Muscle layer of duodenum (tissue), 2 donors: ENCODE measurements around the gene SLCO2A1.

Experiments
- H3K27ac ChIP-seq: one replicate; pipeline ENCODE4 v1.7.0; 2013; ENCODE audit warnings: mild to moderate bottlenecking, low read length
- H3K27me3 ChIP-seq: one replicate; pipeline ENCODE4 v1.7.0; 2013; ENCODE audit warnings: low read depth, mild to moderate bottlenecking, control low read depth, low read length
- H3K36me3 ChIP-seq, 2 donors: one replicate each; pipeline ENCODE4 v1.7.0; 2013; ENCODE audit warnings: low read length in 2 of 2, control low read depth in 1 of 2, mild to moderate bottlenecking in 1 of 2; ENCODE audit not compliant: insufficient read depth in 2 of 2, control insufficient read depth in 1 of 2
- H3K4me1 ChIP-seq, 2 donors: one replicate each; pipeline ENCODE4 v1.7.0; 2013; ENCODE audit warnings: low read length in 2 of 2, mild to moderate bottlenecking in 2 of 2, control low read depth in 1 of 2, moderate library complexity in 1 of 2; ENCODE audit not compliant: insufficient read depth in 2 of 2, control insufficient read depth in 1 of 2
- H3K4me3 ChIP-seq, 2 donors: one replicate each; pipeline ENCODE4 v1.7.0; 2013; ENCODE audit warnings: low read length in 2 of 2, low read depth in 1 of 2, mild to moderate bottlenecking in 1 of 2
- H3K9me3 ChIP-seq, 2 donors: one replicate each; pipeline ENCODE4 v1.7.0; 2013; ENCODE audit warnings: low read length in 2 of 2, control low read depth in 1 of 2, mild to moderate bottlenecking in 1 of 2; ENCODE audit not compliant: control insufficient read depth in 1 of 2
- donor health status: healthy.

SLCO2A1 gene

DNA sequence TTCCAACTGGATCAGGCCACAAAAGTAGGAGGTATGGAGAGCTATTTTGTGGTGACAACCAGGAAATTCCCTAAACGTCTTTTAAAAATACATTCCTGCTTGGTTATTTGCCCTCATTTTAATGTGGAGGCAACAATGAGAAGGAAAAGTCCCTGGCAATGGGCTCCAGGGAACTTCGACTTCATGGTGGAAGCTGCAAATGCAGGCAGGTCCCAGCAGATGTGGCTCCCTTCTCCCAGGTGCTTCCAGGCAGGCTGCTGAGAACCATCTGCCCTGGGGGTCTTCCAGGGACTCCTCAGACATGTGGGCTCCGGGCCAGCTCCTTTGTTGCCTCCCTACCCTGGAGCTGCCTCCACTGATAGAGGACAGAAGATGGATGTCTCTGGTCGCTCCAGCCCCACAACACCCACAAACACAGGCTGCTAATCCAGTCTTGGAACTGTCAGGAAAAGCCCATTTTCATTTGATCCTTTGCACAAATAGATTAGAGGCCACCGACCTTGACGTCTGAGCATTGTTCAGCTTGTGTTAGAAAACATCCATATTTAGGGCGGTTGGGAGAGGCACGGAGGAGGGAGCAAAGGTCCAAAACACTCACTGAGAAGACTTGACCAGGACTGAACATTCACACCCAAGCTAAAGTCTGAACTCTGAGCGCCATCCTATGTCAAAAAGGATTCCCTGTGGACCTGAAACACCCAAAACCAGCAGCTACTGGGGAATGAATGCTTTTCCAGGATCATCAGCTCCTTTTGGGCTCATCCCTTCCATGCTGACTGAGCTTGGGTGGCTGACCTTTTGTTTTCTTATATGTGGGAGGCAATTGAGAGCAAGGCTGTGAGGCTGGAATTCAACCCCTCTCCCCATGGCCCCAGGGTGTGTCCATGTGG lies 30.2 kb upstream of the SLCO2A1 start:
- Histone ChIP-seq H3K27ac (no peak overlapping the region), H3K4me3 (no peak overlapping the region), H3K27me3 (no peaks in the 10 kb centered on the region), H3K36me3 (no peaks in the 10 kb centered on the region), H3K9me3 (no peaks in the 10 kb centered on the region), H3K4me1 (peaks cover 10 to 12% of the 10 kb centered on the region in 2 donors)

DNA sequence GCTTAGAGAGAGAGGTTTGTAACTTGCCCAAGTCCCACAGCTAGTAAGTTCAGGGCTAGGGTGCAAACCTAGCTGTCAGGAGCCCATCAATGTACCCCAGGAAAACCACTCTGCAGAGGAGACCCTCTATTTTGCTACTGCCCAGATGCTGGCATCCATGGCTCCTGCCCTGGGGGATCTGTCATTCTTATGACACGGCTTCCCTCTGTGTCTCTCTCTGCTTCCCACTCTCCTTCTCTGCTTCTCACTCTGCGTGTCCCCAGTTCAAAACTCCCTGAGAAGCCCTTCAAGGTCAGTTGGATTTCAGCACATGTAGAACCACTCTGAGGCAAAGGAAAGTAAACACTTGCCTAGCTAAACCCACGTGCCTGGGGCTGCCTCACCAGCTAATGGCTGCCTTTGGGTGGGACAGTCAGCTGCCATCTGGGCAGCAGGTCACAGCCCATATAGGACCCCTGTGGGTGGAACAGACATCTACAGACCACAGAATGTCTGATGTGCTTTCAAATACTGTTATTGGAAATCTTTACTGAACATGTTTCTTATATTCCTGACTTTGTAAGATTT lies 29.4 kb upstream of the SLCO2A1 start:
- H3K27me3 ChIP-seq: no peaks in the 10 kb centered on the region
- H3K36me3 ChIP-seq: no peaks in the 10 kb centered on the region
- H3K4me1 ChIP-seq: peaks cover 10 to 12% of the 10 kb centered on the region in 2 donors
- no peak overlapping the region for H3K27ac ChIP-seq
- no peaks in the 10 kb centered on the region for H3K9me3 ChIP-seq
- H3K4me3 ChIP-seq: no peak overlapping the region

DNA sequence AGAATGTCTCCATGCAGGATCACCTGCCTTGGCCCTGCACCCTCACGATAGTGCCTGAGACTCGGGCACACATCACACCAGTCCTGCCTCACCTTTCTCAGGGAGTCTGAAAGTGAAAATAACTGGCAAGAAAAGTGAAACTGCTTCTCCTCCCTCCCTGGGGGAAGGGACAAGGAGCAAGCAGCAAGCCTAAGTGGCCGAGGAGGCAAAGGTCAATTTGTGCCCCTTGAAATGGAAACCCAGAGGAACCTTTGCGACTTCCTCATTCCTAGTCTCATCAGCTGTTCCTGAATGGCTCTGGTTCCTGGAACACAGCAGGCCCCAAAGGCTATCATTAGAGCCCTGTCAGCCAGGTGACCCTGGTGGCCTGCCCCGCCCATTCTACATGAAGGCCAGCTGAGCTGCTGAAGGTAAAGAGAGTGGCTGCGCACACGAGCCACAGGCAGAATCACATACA lies 28.0 kb upstream of the SLCO2A1 start:
- no peak overlapping the region for H3K27ac ChIP-seq

DNA sequence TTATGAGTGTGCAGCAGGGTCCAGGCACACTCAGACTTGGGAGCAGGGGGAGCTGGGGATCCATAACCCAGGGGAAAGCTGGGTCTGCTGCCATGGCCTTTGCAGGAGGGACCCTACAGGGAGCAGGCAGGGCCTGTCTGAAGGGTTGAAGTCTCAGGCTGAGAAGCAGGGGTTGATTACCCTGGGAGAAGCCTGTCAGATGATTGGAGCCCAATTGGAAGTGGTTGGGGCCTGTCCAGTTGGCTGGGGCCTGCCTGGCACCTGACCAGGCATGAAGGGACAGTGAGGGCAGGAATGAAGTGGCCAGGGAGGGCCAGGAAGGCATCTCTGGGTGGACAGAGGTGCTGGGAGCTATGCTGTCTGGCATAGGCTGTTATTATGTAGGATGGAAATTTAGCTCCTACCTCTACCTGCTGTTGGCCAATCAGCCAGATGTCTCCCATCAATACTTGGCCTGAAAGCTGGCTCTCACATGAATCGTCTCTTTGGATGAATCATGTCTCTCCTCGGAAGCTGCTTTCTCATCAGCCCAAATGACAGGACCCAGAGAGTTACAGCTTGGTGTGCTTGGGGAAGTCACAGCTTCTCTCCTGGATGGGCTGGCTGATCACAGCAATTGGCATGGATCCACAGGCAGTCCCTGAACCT lies 27.4 kb upstream of the SLCO2A1 start:
- Histone ChIP-seq H3K4me3 (no peak overlapping the region), H3K4me1 (peaks cover 10 to 12% of the 10 kb centered on the region in 2 donors), H3K27ac (no peak overlapping the region), H3K27me3 (no peaks in the 10 kb centered on the region), H3K36me3 (no peaks in the 10 kb centered on the region), H3K9me3 (no peaks in the 10 kb centered on the region)

More for the DNA sequence above, 28.0 kb upstream of the SLCO2A1 start:
- Histone ChIP-seq H3K9me3 (no peaks in the 10 kb centered on the region), H3K4me1 (peaks cover 10 to 12% of the 10 kb centered on the region in 2 donors), H3K4me3 (no peak overlapping the region), H3K36me3 (no peaks in the 10 kb centered on the region), H3K27me3 (no peaks in the 10 kb centered on the region)

DNA sequence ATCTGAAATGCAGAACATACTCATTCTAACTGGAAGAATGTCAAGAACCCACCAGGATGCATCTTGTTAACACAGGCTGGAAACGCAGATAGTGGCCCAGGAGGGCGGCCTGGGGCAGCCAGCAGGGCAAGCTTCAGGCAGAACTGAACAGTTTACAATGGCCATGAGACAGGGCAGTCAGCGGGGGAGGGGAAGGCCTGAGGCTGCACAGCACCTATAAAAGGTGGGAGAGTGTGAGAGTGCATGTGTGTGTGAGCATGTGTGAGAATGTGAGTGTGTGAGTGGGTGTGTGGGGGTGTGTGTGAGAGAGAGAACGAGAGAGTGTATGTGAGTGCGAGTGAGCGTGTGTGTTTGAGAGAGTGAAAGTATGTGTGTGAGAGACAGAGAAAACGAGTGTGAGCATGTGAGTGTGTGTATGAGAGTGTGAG lies 26.8 kb upstream of the SLCO2A1 start:
- no peaks in the 10 kb centered on the region for H3K36me3 ChIP-seq
- no peak overlapping the region for H3K27ac ChIP-seq
- H3K27me3 ChIP-seq: no peaks in the 10 kb centered on the region
- H3K9me3 ChIP-seq: no peaks in the 10 kb centered on the region
- no peak overlapping the region for H3K4me3 ChIP-seq
- peaks cover 10 to 12% of the 10 kb centered on the region in 2 donors for H3K4me1 ChIP-seq

DNA sequence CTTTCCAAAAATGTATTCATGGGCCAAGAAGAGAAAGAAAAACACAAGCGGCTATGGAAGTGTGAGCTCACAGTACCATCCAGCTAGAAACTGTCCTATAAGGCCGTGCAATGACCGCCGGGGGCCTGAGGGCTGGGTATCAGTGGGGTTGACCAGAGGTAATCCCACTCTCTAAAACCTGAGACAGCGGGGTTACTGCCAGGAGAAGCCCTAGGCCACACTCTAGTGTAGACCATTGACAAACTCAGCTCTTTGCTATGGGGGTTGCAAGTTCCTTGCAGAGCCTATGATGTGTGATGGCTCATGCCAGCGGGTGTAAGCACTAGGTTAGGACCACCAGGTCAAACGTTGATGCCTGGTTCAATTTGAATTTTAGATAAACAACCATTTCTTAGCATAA lies 25.9 kb upstream of the SLCO2A1 start:
- Histone ChIP-seq H3K9me3 (no peaks in the 10 kb centered on the region), H3K27me3 (no peaks in the 10 kb centered on the region), H3K27ac (no peak overlapping the region), H3K4me1 (peaks cover 9 to 10% of the 10 kb centered on the region in 2 donors), H3K4me3 (no peak overlapping the region), H3K36me3 (no peaks in the 10 kb centered on the region)

DNA sequence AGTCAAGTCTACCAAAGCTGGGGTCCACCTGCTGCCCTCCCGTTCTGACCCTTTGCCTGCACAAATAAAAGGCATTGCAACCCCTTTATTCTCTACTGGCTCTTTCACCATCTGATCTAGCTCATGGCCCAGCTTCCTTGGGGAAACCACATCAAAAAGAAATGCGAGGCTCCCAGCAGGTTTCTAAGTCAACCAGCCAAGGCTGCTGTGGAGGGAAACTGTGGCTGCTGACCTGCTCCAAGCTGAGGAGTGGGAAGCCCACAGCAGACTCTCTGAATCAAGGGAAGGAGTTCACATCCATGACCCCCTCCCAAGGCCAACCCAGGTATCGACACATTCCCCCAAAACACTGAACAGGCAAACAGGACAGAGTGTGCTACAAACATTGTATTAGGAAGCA lies 25.2 kb upstream of the SLCO2A1 start:
- Histone ChIP-seq H3K9me3 (no peaks in the 10 kb centered on the region), H3K27me3 (no peaks in the 10 kb centered on the region), H3K4me3 (no peak overlapping the region), H3K4me1 (peaks cover 4 to 10% of the 10 kb centered on the region in 2 donors), H3K36me3 (no peaks in the 10 kb centered on the region), H3K27ac (no peak overlapping the region)

DNA sequence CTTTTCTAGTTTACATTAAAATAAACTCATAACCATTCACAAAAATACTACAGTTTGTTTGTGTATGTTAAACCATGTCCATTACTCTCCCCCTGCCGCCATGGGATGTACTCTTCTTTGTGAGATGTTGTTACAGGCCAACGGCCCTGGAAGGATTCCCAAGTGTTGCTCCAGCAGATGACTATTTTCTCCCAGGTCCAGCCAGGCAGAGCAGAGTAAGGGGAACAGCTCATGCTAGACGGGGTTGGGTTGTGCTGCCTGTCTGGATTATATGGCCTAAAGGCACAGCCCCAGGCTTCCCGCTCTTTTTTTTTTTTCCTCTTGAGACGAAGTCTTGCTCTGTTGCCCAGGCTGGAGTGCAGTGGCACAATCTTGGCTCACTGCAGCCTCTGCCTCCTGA lies 24.5 kb upstream of the SLCO2A1 start:
- Histone ChIP-seq H3K4me1 (peaks cover 4 to 10% of the 10 kb centered on the region in 2 donors), H3K27me3 (no peaks in the 10 kb centered on the region), H3K27ac (no peak overlapping the region), H3K9me3 (no peaks in the 10 kb centered on the region), H3K4me3 (no peak overlapping the region), H3K36me3 (no peaks in the 10 kb centered on the region)

DNA sequence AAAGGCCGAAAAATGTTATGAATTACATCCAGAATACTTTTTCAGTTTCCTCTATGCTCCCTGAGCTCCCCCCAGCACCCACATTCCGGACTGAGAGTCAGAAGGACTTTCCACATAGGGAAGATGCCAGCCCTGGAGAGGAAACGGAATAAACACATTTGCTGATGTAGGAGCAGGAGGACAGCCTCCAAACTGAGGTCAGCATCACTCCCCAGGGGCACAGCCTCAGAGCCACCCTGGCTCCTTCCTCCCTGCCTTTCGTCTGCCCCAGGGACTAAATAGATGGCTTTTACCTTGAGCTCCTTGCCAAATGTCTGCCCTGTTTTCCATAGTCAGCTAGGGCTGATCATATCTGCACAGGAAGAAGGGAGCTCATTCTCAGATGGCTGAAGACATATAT lies 22.6 kb upstream of the SLCO2A1 start:
- H3K27ac ChIP-seq: no peak overlapping the region
- no peaks in the 10 kb centered on the region for H3K27me3 ChIP-seq
- H3K36me3 ChIP-seq: no peaks in the 10 kb centered on the region
- no peaks in the 10 kb centered on the region for H3K9me3 ChIP-seq
- no peak overlapping the region for H3K4me3 ChIP-seq
- peaks cover 1 to 6% of the 10 kb centered on the region in 2 donors for H3K4me1 ChIP-seq

DNA sequence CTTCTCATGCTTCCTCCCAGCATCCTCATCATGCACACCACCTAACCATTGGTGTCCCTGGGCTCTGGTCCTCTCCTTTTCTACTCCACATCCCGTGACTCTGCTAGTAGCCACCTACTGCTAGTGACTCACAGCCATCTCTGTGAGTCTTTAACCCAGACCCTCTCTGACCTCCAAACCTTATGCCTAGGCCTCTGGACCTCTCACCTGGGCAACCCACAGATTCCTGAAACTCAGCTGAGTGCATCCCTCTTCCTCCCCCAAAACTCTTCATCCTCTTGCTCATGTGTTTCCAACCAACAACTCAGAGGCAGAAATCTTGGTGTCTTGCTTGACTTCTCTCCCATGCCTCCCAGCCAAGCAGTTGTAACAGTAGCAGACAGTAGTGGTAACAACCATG lies 20.0 kb upstream of the SLCO2A1 start:
- Histone ChIP-seq H3K4me3 (no peak overlapping the region), H3K27me3 (no peaks in the 10 kb centered on the region), H3K27ac (no peak overlapping the region), H3K36me3 (no peaks in the 10 kb centered on the region), H3K9me3 (peaks cover 0 to 4% of the 10 kb centered on the region in 2 donors), H3K4me1 (no peaks in the 10 kb centered on the region)

DNA sequence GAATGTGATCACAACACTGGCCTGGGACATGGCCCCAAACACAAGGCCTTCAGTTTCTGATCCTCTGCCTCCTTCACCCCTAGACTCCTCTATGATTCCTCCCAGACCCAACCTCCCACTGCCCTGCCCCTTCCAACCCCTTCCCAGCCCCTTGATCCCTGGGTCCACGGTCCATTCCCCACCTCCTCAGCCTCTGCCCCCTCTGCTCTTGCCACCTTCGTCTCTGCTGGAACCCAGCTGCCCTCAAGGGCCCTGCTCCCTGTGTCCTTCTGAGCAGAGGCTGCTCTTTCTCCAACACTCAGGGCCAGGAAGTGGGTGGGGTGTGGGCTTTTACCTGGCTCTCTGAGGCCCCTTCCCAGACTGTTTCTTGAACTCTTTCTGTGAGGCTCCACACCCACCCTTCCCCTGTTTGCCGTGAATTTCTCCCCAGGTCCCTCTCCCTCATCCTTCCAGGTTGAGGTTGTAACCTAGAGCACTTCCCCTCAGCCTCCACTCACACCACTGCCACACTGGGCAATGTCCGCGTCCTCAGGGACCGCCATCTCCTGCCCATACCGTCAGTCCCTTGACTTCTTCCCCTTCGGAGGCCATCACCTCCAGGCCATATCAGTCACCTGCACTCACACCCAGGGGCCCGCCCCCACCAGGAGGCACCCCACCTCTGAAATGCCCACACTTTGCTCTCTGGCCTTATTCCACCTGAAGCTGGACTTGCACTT lies 18.7 kb upstream of the SLCO2A1 start:
- Histone ChIP-seq H3K36me3 (no peaks in the 10 kb centered on the region), H3K4me3 (no peak overlapping the region), H3K9me3 (peaks cover 3 to 5% of the 10 kb centered on the region in 2 donors), H3K4me1 (no peaks in the 10 kb centered on the region), H3K27me3 (no peaks in the 10 kb centered on the region), H3K27ac (no peak overlapping the region)
